DMS53 (cell line): ENCODE data around the gene ELMO1.

Experiments used
- DNase-seq: peaks from one replicate; lab custom pipeline; 2025; lab: John Stamatoyannopoulos, UW

ELMO1 gene

DNA sequence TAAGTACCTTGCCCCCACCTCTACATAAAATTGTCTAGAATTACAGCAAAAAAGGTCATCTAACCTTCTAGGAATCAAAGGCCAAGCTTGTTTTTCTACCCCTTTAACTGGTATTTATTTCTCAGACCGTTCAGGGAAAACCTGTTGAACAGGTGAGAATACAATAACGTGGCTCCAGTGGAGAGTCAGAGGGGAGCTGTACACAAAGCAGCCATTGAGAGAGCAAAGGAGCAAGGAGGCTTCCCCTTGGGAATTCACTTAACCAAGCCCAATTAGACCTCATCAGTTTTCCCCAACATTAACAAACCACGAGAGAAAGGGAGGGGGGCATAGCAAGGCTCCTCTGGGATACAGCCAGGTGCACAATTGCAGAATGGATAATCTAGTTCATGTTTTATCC lies 101.9 kb downstream of the ELMO1 start:
- peak; percentile 44 for DNase-seq

DNA sequence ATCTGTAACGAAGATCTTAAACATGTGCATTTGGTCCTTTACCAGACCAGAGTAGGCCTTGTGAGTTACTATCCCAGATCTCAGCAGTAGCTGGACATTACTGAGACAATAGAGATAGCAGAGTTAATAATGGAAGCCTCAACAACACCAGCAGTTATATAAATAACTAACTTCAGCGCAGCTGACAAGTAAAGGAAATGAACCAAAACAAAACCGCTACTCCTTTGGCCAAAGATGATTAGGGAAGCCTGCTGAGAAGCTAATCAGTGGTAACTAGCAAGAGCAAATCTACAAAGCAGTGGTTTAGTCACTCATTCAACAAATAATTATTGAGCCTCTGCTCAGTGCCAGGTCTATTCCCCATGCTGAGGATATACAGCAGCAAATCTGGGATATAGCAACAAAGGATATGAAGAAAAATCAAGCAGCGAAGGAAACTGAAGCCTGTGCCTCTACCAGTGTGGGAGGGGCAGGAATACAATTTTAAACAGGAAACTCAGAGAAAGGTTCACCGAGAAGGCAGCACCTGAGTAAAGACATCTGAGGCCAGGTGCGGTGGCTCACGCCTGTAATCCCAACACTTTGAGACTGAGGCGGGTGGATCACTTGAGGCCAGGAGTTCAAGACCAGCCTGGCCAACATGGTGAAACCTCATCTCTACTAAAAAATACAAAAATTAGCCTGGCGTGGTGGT lies 103.6 kb downstream of the ELMO1 start:
- no peak for DNase-seq

DNA sequence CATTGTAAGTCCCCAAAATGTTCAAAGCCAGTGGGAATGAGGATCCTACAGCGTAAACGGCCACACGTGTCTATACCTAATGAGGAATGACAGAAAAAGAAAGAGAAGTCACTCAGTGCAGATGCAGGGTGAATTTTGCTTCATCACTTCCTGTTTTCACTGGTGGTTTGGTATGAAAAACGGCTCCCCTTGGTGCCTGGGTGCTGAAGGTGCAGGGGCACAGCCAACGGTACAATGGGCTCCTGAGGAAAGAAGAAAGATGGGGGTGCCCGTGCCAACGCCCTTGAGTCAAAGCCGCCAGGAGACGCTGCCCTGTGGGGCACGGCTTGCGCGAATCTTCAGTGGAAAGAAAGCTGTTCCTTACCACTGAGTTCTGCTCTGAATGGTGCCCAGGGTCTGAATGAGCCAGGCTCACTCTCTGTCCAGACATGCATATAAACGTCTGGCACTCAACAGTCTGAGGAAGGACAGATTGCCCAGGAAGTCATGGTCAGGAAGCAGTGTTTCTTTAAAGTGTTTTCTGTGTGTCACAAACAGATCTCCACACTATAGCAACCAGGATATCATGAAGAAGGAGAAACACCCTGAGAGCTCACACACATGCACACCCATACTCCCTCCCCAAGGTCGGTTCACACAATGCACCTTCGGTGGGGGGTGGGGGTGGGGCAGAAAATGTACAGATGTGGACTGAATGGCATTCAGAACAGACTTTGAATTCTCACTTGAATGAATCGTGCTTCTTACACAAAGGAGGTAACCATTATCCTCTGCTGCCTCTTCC lies 105.8 kb downstream of the ELMO1 start:
- peak; percentile 27 for DNase-seq

DNA sequence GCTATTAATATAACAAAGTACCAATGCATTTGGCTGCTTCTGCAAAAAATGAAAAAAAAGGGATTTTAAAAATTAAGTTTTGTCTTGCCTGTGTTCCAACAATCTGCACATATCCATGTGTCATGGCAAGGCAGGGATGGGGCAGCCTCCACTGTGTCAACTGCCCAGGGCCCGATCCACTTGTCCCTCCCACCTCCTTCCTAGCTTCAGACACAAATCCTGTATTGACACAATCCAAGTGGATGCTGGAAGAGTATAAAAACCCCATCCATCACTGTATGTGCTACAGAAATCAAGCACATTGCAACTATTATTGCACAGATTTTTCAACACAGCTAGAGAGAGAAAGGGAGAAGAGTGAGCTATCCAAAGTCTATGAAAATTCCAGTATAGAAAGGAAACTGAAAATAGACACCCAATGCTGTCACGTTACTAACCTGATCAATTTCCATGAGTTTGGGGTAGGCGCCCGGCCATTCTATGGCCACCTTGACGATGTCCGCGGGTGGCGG lies 106.4 kb downstream of the ELMO1 start:
- no peak for DNase-seq

DNA sequence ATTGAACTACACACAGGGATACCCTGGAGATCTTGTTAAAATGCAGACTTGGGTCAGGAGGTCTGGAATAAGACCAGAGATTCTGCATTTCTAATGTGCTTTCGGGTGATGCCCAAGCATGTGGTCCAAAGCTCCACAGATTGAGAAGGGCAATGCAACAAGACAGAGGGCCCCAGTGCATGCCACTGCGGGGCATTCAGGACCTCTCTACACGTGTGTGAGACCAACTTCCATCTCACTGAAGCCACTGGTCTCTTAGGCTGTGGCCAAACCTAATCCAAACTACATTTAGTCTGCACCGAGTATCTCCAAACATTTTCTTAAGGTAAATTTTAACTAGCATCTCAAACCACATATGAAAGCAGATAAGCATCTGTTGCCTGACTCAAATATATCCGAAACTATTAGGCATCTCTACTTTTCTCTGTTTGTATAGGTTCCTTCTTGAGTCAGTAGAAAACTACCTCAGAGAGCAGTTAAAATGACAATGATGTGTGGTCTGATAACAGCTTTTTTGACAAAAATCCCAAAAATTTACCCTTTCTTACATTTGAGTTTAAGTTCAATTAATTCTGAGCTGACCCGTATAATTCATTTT lies 107.5 kb downstream of the ELMO1 start:
- DNase-seq, result no peak

DNA sequence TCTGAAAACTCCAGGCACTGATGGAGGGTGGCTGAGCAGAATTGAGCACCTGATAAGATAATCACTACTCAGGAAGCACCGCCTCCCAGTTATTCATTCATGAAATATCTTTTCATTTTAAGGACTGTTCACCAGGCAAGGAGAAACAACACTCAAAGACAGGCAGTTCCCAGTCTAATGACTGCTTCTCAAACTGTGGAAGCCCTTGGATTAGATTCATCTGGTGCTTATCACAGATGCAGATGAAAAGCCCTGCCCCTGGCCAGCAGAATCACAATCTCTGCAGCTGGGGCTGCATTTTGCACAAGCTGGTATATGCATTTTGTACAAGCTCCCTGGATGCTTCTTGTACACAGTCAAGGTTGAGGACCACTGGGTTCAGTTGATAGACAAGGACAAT lies 109.7 kb downstream of the ELMO1 start:
- DNase-seq, result no peak

DNA sequence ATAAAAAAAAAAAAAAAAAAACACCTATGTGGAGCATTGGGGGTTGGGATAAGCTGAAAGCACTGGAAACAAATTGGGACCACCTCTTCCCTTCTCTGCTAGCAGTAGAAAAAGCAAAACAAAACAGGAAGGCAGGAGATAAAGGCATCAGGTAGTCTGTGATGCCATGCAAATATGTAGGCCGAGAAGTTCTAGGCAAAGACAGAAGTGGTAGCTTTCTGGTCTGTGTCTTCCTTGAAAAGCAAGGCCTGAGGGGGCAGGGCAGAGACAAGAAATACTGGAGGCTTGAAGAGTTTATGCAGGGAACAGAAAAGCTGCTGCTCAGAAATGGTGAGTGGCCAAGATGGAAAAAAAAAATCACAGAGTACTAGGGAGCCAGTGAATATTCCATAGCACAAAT lies 111.1 kb downstream of the ELMO1 start:
- no peak for DNase-seq

DNA sequence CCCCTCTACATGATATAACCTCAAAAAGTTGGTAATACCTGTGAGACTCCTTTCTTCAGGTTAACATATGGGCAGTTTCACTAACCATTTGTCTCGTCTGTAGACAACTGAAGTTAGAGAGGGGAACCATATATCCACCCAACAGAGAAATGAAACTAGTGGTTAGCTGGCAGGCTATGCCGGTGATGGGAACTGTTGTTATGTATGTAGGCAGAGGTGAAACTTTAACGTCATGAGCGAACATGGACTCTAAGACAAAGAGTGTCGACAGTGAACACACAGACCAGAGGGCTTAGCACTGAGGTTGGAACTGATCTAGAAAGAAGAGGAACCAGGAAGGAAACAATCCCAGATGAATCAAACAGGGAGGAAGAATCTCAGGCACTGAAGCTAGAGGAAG lies 112.4 kb downstream of the ELMO1 start:
- DNase-seq, result no peak

DNA sequence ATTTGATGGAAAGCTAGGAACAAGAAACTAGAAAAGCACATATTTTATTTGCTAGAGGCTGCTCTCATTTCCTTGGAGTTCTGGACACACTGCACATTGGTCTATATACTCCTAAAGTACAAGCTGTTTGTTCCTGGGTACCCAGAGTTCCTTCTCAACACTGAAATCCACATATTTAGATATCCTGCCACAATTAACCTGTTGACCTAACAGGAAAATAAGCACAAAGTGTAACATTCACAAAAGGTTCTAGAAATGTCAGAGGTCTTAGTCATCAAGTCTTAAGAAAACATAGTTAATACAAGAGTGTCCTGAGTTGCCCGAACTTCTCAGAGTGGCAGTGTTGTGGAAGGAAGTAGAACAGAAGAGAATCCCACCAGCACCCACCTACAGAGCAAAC lies 115.6 kb downstream of the ELMO1 start:
- no peak for DNase-seq

DNA sequence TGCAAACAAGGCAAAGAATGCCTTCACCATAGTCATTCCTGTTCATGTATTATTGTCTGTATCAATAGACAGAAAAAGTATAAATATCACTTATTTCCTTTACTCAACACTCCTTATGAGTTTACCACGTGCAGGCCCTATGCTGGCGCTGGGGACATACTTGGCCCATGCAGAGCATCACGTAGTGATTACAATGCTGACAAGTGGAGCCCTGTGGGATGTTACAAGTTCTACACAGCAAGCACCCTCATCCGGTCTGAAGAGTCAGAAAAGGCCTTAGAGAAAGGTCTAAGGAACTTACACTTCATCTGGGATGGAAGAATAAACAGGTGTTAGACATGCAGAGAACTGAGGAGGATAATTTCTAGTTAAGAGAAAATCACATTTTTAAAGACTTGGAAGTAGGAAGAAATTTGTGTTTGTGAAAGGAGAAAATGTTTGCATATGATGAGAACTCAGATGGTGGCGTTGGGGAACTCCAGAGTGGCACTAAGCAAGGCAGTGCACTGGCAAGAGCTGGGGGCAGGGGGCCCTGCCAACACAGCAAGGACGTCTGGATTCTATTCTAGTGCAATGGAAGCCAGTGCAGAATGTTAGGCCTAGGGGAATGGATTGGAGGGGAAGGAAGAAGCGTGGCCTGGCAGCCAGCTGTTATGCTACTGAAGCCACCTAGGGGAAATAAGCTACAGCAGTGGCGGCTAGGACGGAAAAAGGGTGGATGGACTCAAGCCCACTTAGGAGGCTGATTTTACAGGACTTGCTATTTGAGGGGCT lies 116.2 kb downstream of the ELMO1 start:
- DNase-seq, result no peak

DNA sequence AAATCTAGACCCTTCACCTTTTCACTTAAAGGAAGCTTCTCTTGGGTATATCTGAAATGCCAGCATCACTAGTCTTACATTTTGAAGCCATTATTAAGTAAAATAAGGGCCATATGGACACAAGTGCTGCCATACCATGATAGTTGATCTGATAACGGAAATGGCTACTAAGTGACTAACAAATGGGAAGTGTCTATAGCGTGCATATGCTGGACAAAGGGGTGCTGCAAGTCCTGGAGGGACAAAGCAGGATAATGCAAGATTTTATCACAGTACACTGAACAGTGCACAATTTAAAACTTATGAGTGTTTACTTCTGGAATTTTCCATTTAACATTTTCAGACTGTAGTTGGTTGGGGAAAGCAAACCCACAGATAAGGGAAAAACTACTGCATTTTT lies 117.9 kb downstream of the ELMO1 start:
- DNase-seq, result no peak

DNA sequence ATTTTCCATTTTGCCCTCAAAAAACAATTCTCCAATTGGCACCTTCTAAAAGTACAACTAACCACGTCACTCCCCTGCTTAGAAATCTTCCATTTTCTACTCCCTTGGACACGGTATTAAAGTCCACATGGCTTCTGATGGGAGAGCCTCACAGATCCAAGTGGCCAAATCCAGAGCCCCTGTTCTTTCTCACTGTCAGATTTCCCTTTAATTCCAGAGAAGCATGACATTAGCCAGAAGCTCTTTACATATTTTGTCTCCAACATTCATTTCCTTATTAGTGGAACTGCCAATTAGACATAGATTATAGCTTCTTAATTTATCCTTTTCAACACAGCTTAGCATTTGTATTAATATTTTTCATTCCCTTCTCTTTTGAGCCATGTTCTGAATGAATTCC lies 118.7 kb downstream of the ELMO1 start:
- DNase-seq, result no peak

DNA sequence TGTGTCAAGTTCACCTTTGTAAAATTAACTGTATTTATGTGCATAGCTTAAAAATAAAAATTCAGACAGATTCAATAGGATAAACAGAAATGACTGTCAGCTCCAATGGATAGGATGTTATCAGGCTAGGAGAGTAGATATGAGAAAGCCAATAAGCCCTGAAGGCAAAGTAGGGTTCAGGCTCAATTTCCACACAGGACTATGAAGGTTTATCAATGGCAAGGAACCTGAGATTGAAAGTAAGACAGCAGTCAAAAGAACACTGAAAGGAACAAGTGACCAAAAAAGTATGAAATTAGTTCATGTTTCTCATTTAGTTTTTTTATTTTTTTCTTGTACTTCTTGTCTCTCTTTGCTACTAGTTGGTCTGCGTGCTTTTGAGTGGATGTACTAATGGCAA lies 121.4 kb downstream of the ELMO1 start:
- DNase-seq, result no peak

DNA sequence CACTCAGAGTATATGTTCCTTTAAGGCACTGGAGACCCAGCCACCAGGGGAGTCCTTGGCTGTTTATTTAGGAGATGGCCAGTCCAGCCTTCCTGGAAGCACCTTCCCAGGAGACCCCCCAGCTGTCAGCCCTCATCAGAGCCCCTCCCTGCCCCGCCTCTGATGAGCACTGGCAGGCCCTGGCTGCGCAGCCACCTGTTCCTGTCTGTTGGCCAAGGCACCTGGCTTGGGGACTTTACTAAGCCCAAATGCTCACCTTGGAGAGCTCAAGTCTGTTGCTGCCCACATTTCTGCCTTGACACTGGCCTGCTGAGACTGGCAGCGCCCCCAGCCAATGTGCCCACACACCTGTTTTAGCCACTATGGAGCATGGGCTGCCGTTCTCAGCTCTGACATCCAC lies 124.7 kb downstream of the ELMO1 start:
- no peak for DNase-seq

DNA sequence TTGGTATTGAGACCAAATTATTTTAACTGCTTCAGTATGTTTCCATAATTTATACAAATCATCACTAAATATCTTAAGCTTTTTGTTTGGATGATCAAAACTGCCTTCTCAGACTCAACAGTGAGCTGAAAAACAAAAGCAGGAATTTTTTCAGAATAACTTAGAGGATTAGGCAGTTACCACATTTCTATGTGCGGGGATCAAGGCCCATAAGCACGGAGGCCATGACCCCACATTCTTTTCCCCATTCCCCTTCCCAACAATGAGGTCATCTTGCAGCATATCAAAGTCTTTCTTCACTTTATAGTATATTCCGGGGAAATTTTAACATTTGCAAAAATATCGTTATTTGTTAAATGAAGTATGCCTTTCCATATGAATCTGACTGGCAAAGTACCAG lies 125.8 kb downstream of the ELMO1 start:
- DNase-seq, result no peak

DNA sequence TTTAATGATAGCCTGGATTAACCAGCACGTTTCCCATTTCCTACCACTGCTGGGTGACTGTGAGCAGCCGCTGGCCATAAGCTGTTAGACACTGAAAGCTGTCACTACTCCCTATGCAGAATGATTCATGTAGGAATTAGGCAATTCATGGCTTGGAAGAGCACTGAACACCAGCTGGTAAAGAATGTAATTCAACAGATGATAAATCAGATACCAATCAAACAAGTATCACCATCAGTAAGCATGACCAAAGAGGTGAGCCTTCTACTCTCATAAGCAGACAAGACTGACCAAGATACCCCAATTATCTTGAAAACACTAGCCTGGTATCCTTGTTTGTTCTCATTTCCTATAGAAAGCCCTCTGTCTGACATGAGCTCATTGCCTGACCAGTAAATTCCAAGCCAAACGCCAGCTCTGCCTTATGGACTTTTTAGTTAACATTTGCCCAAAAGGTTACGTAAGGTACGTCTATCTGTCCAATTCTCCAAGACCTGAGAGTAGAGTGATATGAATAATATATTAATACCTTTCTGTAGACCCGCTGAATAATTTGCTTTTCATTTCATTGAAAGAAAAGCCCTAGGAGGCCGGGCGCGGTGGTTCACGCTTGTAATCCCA lies 127.7 kb downstream of the ELMO1 start:
- peak; percentile 27 for DNase-seq

DNA sequence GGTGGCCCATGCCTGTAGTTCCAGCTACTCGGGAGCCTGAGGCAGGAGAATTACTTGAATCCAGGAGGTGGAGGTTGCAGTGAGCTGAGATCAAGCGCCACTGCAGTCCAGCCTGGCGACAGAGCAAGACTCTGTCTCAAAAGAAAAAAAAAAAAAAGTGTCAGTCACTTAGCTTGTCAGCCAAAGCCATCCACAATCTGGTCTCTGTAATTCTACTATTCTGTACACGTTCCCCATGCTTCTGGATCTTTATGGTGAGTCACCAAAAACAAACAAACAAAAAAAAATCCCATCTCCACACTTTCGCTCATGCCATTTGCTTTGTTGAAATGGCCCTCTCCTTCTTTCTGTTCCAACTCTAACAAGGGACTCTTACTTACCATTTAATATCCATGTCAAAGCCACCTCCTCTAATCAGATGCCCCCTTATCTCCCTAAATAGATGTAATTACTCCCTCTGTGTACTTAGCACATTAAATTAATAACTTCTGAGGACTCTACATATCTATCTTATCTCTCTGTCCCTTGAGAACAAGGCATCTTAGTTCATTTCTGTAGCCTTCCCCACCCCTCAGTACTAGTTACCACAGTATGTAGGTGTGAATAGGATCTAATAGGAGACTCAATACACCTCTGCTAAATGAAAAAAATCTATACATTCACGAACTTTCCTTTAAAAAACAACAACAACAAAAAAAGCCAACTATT lies 128.4 kb downstream of the ELMO1 start:
- DNase-seq, result peak; percentile 95

DNA sequence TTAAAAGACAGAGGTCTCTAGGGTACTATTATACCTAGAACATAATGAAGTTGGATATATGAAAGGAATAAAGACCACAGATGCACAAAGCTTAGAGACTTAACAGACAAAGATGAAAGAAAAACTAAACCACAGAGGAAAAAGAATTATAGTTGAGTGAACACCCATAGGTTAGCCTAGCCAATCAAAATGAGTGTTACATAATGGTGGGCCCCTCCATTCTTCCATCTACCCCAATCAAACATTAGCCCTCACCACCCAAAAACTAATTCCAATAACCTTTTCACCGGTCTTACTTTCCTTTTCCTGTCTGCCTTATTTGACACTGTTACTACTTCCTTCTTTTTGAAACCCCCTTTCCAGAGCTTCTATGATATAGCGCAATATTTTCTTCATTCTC lies 130.1 kb downstream of the ELMO1 start:
- DNase-seq, result no peak

DNA sequence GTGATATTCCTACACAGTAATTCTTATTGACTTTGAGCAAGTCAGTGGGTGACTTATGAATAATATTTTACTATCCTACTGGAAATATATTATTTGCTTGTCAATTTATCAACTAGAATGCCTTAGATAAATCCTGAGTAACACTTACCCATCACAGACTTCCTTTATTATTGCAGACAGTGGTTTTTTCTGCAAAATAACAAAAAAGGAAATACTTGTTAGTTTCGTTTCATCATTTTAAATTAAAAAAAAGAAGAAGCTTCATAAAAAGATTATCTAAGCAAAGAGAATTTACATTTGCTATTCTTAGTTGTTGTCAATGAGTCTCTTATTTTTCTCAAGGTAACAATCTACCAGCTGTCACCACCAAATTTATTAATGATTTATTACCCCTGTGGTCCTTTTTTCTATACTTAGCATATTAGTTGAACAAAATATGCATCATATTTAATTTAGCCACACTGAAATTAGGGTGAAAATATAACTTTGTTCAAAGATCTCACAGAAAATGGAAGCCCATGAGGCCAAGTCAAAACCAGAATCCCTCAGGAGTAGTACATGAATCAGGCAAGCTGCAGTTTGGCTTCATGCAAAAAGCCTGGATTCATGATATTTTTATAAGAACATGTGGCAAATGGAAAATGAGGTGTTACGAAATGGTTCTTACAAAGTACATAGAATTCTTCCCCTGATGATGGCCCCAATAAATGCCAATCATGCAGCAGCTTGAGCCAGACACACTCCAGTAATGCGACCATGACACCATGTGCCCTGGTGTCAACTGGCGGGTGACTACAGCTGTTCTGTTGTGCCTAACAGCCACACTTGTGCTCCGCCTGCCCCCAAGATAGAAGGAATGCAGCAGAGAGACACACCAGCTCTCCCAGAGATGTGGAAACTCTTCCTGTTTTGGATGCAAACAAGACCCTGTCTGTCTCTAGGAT lies 132.6 kb downstream of the ELMO1 start:
- no peak for DNase-seq

DNA sequence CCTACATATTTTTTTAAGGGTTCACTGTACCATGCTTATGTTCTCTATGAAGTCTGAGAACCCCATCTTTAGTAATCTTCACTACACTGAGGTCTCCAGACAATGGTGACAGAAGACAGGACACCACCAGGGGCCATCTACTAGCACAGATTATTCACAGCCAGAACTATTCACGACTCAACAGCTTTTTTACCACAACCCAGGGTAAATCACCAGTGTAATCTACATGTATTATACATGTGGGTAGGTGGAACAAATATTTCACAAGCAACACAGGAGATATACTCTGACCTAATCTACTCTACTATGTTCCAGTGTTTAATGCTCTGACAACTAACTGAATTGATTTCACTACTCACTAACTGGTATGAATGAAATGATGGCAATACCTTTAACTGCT lies 136.1 kb downstream of the ELMO1 start:
- DNase-seq, result no peak
